HepG2 (cell line): ENCODE data around the gene ARL15.

Experiments used
- ESRRA ChIP-seq: sonication (generic); formaldehyde crosslinking; IDR thresholded peaks from 2 replicates; pipeline ENCODE4 v1.5.1; 2020; ENCODE audit warnings: mild to moderate bottlenecking, low read depth, missing genetic modification reagents
- KLF6 ChIP-seq: IDR thresholded peaks from 2 replicates; pipeline ENCODE4 v1.8.0; 2016; ENCODE audit warnings: missing biosample characterization, missing genetic modification reagents
- MIER2 ChIP-seq: IDR thresholded peaks from 2 replicates; pipeline ENCODE4 v1.6.1; 2016; ENCODE audit warnings: missing biosample characterization, missing genetic modification reagents
- TF ChIP-seq, protein P1 (sequence below): sonication (generic); formaldehyde crosslinking; IDR thresholded peaks from 2 replicates; pipeline ENCODE4 v1.5.0; 2020; ENCODE audit warnings: mild to moderate bottlenecking, missing genetic modification reagents, moderate library complexity

GRCh38 chr5:54298947-54299346 lies 11.4 kb downstream of the ARL15 start:
- no peak for TF ChIP-seq KLF6 (CRISPR knock-in tag)
- TF ChIP-seq, protein P1, sequence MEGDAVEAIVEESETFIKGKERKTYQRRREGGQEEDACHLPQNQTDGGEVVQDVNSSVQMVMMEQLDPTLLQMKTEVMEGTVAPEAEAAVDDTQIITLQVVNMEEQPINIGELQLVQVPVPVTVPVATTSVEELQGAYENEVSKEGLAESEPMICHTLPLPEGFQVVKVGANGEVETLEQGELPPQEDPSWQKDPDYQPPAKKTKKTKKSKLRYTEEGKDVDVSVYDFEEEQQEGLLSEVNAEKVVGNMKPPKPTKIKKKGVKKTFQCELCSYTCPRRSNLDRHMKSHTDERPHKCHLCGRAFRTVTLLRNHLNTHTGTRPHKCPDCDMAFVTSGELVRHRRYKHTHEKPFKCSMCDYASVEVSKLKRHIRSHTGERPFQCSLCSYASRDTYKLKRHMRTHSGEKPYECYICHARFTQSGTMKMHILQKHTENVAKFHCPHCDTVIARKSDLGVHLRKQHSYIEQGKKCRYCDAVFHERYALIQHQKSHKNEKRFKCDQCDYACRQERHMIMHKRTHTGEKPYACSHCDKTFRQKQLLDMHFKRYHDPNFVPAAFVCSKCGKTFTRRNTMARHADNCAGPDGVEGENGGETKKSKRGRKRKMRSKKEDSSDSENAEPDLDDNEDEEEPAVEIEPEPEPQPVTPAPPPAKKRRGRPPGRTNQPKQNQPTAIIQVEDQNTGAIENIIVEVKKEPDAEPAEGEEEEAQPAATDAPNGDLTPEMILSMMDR (CRISPR knock-in tag), result no peak
- TF ChIP-seq ESRRA, result no peak
- no peak for TF ChIP-seq MIER2
